ENCODE results near the gene GRM8. TPM values are rescaled to one million over a fixed set of nuclear protein-coding genes. Genes with fewer than 3 reads are reported as not detected.

Gene GRM8
- total RNA-seq: 0.15 TPM in 1 of 2 replicates, not detected in the other

DNA sequence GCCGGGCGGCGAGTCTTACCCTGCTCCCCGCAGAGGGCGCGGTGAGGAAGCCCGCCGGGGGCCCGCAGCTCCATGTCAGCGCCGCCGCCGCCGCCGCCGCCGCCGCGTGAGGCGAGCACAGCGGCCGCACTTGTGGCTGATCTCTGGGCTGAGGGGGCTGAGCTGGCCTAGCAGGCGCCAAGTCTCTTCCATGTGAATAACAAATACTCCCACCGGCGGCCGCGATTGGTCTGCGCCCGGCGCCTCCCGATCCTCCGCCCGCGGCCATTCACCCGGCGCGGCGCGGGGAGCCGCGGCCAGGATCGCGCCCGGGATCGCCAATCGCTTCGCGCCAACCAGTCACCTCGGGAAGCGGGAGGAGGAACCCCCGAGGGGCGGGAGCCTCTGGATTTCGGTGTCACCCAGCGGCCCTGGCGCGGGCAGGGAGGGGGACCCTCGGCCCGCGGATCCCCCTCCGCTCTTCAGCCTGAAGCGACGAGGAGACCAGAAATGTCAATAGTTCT lies at the start of gene GRM8:
TSS of gene GRM8 (minus strand) at position 164 of the 503 bp plus-strand sequence.

Other genes starting within 250 kb of the GRM8 start
- 11.7 and 12.7 TPM in 2 replicates for gene ZNF800, start 139.8 kb upstream of the GRM8 start, total RNA-seq

All from epithelial cell of umbilical artery (primary cell).